Measurements from ENCODE around the gene CCDC17. TPM values are rescaled to one million over a fixed set of nuclear protein-coding genes. Genes with fewer than 3 reads are reported as not detected.

Gene CCDC17
- total and polyA plus RNA-seq, 2 donors (not counting 3 experiments of a cell fraction or from before 2014, with no cell fraction given), result 1.3 to 3.5 TPM

DNA sequence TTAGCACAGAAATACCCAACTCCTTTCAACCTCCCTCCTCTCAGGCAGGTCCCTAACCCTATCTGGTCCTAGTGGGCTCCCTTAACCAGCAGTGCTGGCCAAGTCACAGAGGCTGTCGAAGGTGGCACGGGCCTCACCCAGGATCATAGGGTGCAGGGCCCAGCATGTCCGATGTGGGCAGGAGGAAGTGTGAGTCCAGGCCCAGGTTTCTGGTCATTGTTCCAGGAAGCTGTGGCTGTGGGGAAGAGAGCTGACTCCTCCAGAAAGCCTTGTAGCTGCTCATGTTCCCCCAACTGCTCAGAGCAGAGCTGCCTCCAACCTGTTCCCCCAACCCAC, 2.4 kb downstream of the CCDC17 start:
- dilution Hi-C loops (cut with MboI; ENCODE audit: extremely low pct_ligation_motif_present, low sequenced_read_pairs), result no loop called here
- H3K79me2 ChIP-seq (ENCODE audit: control insufficient read depth, insufficient read depth, low read length), result no peaks in the 10 kb centered on the region
- no peaks in the 10 kb centered on the region for H3K9me1 ChIP-seq (replicated peaks; ENCODE audit: control insufficient read depth, extremely low read depth, insufficient read depth, low read length)
- POLR2A ChIA-PET, result no interaction called here
- CTCF ChIA-PET, result no interaction called here
- H3K9me3 ChIP-seq (replicated peaks; ENCODE audit: control insufficient read depth, insufficient read depth, low read length), result no peaks in the 10 kb centered on the region
- H3K4me3 ChIP-seq (replicated peaks in 1 of 3; ENCODE audit: insufficient read depth in 1 of 3, low read depth in 1 of 3, low read length in 3 of 3), result no peak overlapping the region
- H3K4me1 ChIP-seq (ENCODE audit: control insufficient read depth, extremely low read depth, insufficient read depth, low read length), result peaks cover 54% of the 10 kb centered on the region
- no peaks in the 10 kb centered on the region for H3K27me3 ChIP-seq (ENCODE audit: control insufficient read depth in 2 of 2, insufficient read depth in 2 of 2, low read length in 2 of 2)
- no peak overlapping the region for H3K9ac ChIP-seq (replicated peaks; ENCODE audit: extremely low read depth, insufficient read depth, low read length)
- DNase-seq (ENCODE audit: low read depth, low spot score) (peak; percentile 33), FAIRE-seq (no peak)
- H3K36me3 ChIP-seq (ENCODE audit: control insufficient read depth in 2 of 2, extremely low read depth in 1 of 2, insufficient read depth in 2 of 2, low read length in 2 of 2), result peaks cover 0 to 18% of the 10 kb centered on the region in 2 experiments
- no peaks in the 10 kb centered on the region for H4K20me1 ChIP-seq (replicated peaks; ENCODE audit: control insufficient read depth, extremely low read depth, insufficient read depth, low read length)
- no peak overlapping the region for H2AFZ ChIP-seq (ENCODE audit: low read depth, low read length)
- H3K4me2 ChIP-seq (ENCODE audit: insufficient read depth, low read length), result no peak overlapping the region
- no TSS peak for BruUV-seq (replicated peaks)
- H3K27ac ChIP-seq (ENCODE audit: insufficient read depth, low read depth, low read length), result no peak overlapping the region
- intact Hi-C loops (cut with micrococcal nuclease), result loop anchor here (2.0 kb wide), 1 partner anchor 37 kb away; the partner anchor contains the start of gene NASP
- TF ChIP-seq JUN (IDR thresholded peaks at IDR 0.05; ENCODE audit: borderline replicate concordance, insufficient read depth, insufficient read length, low read depth) (no peak), MYC (IDR thresholded peaks at IDR 0.05; ENCODE audit: low read depth, low read length) (no peak), FOS (IDR thresholded peaks at IDR 0.05; ENCODE audit: borderline replicate concordance, insufficient read depth, low read length) (no peak), POLR2A (IDR thresholded peaks at IDR 0.05; ENCODE audit: low read depth, low read length) (no peak)
- TF ChIP-seq, protein P1, sequence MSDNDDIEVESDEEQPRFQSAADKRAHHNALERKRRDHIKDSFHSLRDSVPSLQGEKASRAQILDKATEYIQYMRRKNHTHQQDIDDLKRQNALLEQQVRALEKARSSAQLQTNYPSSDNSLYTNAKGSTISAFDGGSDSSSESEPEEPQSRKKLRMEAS (IDR thresholded peaks at IDR 0.05; ENCODE audit: insufficient read depth, insufficient read length), result no peak
- TF ChIP-seq, protein P2, sequence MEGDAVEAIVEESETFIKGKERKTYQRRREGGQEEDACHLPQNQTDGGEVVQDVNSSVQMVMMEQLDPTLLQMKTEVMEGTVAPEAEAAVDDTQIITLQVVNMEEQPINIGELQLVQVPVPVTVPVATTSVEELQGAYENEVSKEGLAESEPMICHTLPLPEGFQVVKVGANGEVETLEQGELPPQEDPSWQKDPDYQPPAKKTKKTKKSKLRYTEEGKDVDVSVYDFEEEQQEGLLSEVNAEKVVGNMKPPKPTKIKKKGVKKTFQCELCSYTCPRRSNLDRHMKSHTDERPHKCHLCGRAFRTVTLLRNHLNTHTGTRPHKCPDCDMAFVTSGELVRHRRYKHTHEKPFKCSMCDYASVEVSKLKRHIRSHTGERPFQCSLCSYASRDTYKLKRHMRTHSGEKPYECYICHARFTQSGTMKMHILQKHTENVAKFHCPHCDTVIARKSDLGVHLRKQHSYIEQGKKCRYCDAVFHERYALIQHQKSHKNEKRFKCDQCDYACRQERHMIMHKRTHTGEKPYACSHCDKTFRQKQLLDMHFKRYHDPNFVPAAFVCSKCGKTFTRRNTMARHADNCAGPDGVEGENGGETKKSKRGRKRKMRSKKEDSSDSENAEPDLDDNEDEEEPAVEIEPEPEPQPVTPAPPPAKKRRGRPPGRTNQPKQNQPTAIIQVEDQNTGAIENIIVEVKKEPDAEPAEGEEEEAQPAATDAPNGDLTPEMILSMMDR (IDR thresholded peaks at IDR 0.05; ENCODE audit: extremely low read depth in 1 of 2, insufficient read depth in 1 of 2, low read depth in 1 of 2, low read length in 2 of 2), result no peak
